H9 (cell line): Measurements from ENCODE around the gene LRRC23. TPM values are rescaled to one million over a fixed set of nuclear protein-coding genes. Genes with fewer than 3 reads are reported as not detected.

Experiments used
- DNase-seq: peaks from one replicate; pipeline ENCODE4 v3.0.0-alpha.2; 2017
- H2AFZ ChIP-seq: one replicate; pipeline ENCODE4 v1.6.1; 2013; ENCODE audit warnings: mild to moderate bottlenecking, low read length, control low read depth, moderate library complexity
- H2AK5ac ChIP-seq: 2 replicates; pipeline ENCODE4 v1.6.1; 2013; ENCODE audit warnings: low read length, control low read depth, mixed read lengths; ENCODE audit not compliant: insufficient read length
- H2BK120ac ChIP-seq: one replicate; pipeline ENCODE4 v1.6.1; 2013; ENCODE audit warnings: low read depth, mild to moderate bottlenecking, low read length, control low read depth, inconsistent platforms; ENCODE audit not compliant: poor library complexity, severe bottlenecking
- H2BK12ac ChIP-seq: 2 replicates; pipeline ENCODE4 v1.6.1; 2013; ENCODE audit warnings: low read length, control low read depth, mixed read lengths, low read depth; ENCODE audit not compliant: insufficient read length
- H2BK15ac ChIP-seq: 2 replicates; pipeline ENCODE4 v1.6.1; 2013; ENCODE audit warnings: low read depth, low read length, control low read depth
- H2BK20ac ChIP-seq: one replicate; pipeline ENCODE4 v1.6.1; 2013; ENCODE audit warnings: low read depth, mild to moderate bottlenecking, low read length, control low read depth, inconsistent platforms; ENCODE audit not compliant: poor library complexity, severe bottlenecking
- H2BK5ac ChIP-seq: 2 replicates; pipeline ENCODE4 v1.6.1; 2013; ENCODE audit warnings: low read length, control low read depth, mixed read lengths; ENCODE audit not compliant: insufficient read length
- H3K14ac ChIP-seq: 2 replicates; pipeline ENCODE4 v1.6.1; 2013; ENCODE audit warnings: low read length, control low read depth; ENCODE audit not compliant: insufficient read depth
- H3K18ac ChIP-seq: 2 replicates; pipeline ENCODE4 v1.6.1; 2013; ENCODE audit warnings: low read depth, mild to moderate bottlenecking, mixed read lengths, low read length, control low read depth; ENCODE audit not compliant: insufficient read length
- H3K23ac ChIP-seq: 2 replicates; pipeline ENCODE4 v1.6.1; 2013; ENCODE audit warnings: low read length, control low read depth, mixed read lengths, low read depth; ENCODE audit not compliant: insufficient read length
- H3K23me2 ChIP-seq: 2 replicates; pipeline ENCODE4 v1.6.1; 2013; ENCODE audit warnings: low read depth, mild to moderate bottlenecking, mixed read lengths, low read length, control low read depth; ENCODE audit not compliant: insufficient read length, poor library complexity, severe bottlenecking
- H3K27ac ChIP-seq: 2 replicates; pipeline ENCODE4 v1.5.1; 2013; ENCODE audit warnings: low read length, control low read depth, mixed read lengths, low read depth; ENCODE audit not compliant: insufficient read length
- H3K27me3 ChIP-seq: 2 replicates; pipeline ENCODE4 v1.6.1; 2013; ENCODE audit warnings: low read length, control low read depth, inconsistent platforms; ENCODE audit not compliant: insufficient read depth
- H3K4ac ChIP-seq: 2 replicates; pipeline ENCODE4 v1.6.1; 2013; ENCODE audit warnings: low read depth, mild to moderate bottlenecking, control low read depth, inconsistent platforms, low read length, moderate library complexity
- H3K4me1 ChIP-seq: 2 replicates; pipeline ENCODE4 v1.6.1; 2013; ENCODE audit warnings: low read length, control low read depth, inconsistent platforms; ENCODE audit not compliant: insufficient read depth
- H3K4me2 ChIP-seq: 2 replicates; pipeline ENCODE4 v1.6.1; 2013; ENCODE audit warnings: low read length, control low read depth, mixed read lengths; ENCODE audit not compliant: insufficient read length, insufficient read depth
- H3K56ac ChIP-seq: 2 replicates; pipeline ENCODE4 v1.6.1; 2013; ENCODE audit warnings: low read depth, mild to moderate bottlenecking, mixed read lengths, low read length, control low read depth; ENCODE audit not compliant: insufficient read length
- H3K79me1 ChIP-seq: 2 replicates; pipeline ENCODE4 v1.6.1; 2013; ENCODE audit warnings: low read depth, mild to moderate bottlenecking, moderate library complexity, low read length, control low read depth, inconsistent platforms; ENCODE audit not compliant: insufficient read depth, poor library complexity, severe bottlenecking
- H3K79me2 ChIP-seq: 2 replicates; pipeline ENCODE4 v1.6.1; 2013; ENCODE audit warnings: low read length, control low read depth, inconsistent platforms; ENCODE audit not compliant: insufficient read depth
- H3K9ac ChIP-seq: 2 replicates; pipeline ENCODE4 v1.6.1; 2013; ENCODE audit warnings: low read length, control low read depth, mixed read lengths; ENCODE audit not compliant: insufficient read length; ENCODE audit errors: extremely low read depth
- H3K9me3 ChIP-seq: one replicate; pipeline ENCODE4 v1.6.1; 2013; ENCODE audit warnings: low read depth, low read length, inconsistent platforms; ENCODE audit not compliant: control insufficient read depth
- H3T11ph ChIP-seq: one replicate; pipeline ENCODE4 v1.6.1; 2013; ENCODE audit warnings: mild to moderate bottlenecking, low read length, control low read depth, inconsistent platforms
- H4K20me1 ChIP-seq: one replicate; pipeline ENCODE4 v1.6.1; 2013; ENCODE audit not compliant: control insufficient read depth, insufficient read length, insufficient read depth
- H4K5ac ChIP-seq: 2 replicates; pipeline ENCODE4 v1.6.1; 2013; ENCODE audit warnings: low read depth, mild to moderate bottlenecking, mixed read lengths, low read length, control low read depth; ENCODE audit not compliant: insufficient read length
- H4K8ac ChIP-seq: replicated peaks from 2 replicates; pipeline ENCODE4 v1.6.1; 2013; ENCODE audit warnings: low read length, control low read depth, mixed read lengths, low read depth; ENCODE audit not compliant: insufficient read length
- H4K91ac ChIP-seq: 2 replicates; pipeline ENCODE4 v1.6.1; 2013; ENCODE audit warnings: low read depth, mild to moderate bottlenecking, moderate library complexity, mixed read lengths, low read length, control low read depth; ENCODE audit not compliant: insufficient read length
- H3K27ac Mint-ChIP-seq, 3 experiments: 2 replicates in 2 of 3; 3 replicates in 1 of 3; pipeline ENCODE4 v1.8.0; 2020 to 2021; ENCODE audit warnings: mixed read lengths in 3 of 3, mild to moderate bottlenecking in 1 of 3, moderate library complexity in 1 of 3
- H3K27me3 Mint-ChIP-seq: 2 replicates; pipeline ENCODE4 v1.8.0; 2021; ENCODE audit warnings: low read depth, mild to moderate bottlenecking, moderate library complexity, mixed read lengths
- H3K36me3 Mint-ChIP-seq, 3 experiments: 2 replicates in 2 of 3; 3 replicates in 1 of 3; pipeline ENCODE4 v1.8.0; 2020 to 2021; ENCODE audit warnings: low read depth in 3 of 3, mixed read lengths in 3 of 3; ENCODE audit not compliant: insufficient read depth in 1 of 3
- H3K4me1 Mint-ChIP-seq, 2 experiments: 2 replicates each; pipeline ENCODE4 v1.8.0; 2020; ENCODE audit warnings: mixed read lengths in 2 of 2
- H3K4me3 Mint-ChIP-seq, 2 experiments: 2 replicates in 1 of 2; 3 replicates in 1 of 2; pipeline ENCODE4 v1.8.0; 2020 to 2021; ENCODE audit warnings: mild to moderate bottlenecking in 2 of 2, mixed read lengths in 2 of 2, moderate library complexity in 1 of 2
- H3K9me3 Mint-ChIP-seq, 2 experiments: 2 replicates in 1 of 2; 3 replicates in 1 of 2; pipeline ENCODE4 v1.8.0; 2020; ENCODE audit warnings: mild to moderate bottlenecking in 2 of 2, mixed read lengths in 2 of 2, moderate library complexity in 1 of 2
- WGBS: extraction: QIAGEN DNeasy Blood & Tissue Kit; methylation state at CpG from one replicate; pipeline ENCODE4 v1.1.7; 2013; ENCODE audit warnings: missing lambda C conversion rate, low lambda C conversion rate, mixed read lengths; ENCODE audit not compliant: insufficient read length; ENCODE audit errors: extremely low coverage; 5-methylcytosine and 5-hydroxymethylcytosine counted together
- total RNA-seq: library from RNA; stranded (reverse); gene quantifications from 2 replicates; pipeline ENCODE4 v1.2.1, GENCODE V29; 2021
- TF ChIP-seq, protein P1 (sequence below): fragments of 200-600 bp; sonication (generic); conservative IDR thresholded peaks from 3 replicates; pipeline ENCODE4 v1.8.0; 2021; ENCODE audit warnings: antibody characterized with exemption, mild to moderate bottlenecking

Gene LRRC23
- total RNA-seq, 1 experiment from 2014 or later: 2.1 TPM

DNA sequence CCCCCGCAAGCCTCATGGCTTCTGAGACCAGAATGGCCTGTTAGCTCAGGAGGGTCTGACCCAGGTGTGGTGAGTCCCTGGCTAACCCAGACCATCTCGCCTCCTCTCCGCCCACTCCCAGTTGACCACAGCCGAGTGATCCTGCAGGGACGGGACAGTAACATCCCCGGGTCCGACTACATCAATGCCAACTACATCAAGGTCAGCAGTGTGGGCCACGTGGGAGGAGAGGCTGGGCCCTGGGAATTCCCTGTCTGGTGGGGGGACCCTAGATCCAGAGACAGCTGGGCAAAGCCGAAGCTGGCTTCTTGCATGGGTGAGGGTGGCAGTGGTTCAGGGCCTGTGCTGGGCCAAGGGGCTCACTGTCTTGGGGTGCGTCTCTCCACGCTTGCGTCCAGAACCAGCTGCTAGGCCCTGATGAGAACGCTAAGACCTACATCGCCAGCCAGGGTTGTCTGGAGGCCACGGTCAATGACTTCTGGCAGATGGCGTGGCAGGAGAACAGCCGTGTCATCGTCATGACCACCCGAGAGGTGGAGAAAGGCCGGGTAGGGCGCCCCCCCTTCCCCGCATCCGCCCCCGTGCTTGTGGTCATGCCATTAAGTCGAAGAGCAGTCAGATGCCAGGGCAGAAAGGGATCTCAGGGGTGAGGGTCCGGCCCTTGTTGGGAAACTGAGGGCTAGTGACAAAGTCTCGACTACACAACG, 51.6 kb downstream of the LRRC23 start:
- H3K27ac Mint-ChIP-seq: no peak overlapping the region
- Histone ChIP-seq H3K9me3 (no peaks in the 10 kb centered on the region), H3K4ac (no peak overlapping the region), H4K8ac (no peak overlapping the region), H3K27me3 (no peaks in the 10 kb centered on the region), H3T11ph (no peak overlapping the region), H2BK20ac (no peak overlapping the region), H4K5ac (no peak overlapping the region), H3K23me2 (peaks cover under 1% of the 10 kb centered on the region), H2BK5ac (no peak overlapping the region), H4K20me1 (no peaks in the 10 kb centered on the region), H3K14ac (no peak overlapping the region), H2BK12ac (no peak overlapping the region), H3K18ac (no peak overlapping the region), H3K23ac (no peak overlapping the region), H2BK15ac (no peak overlapping the region), H3K79me1 (no peaks in the 10 kb centered on the region), H3K4me1 (peaks cover 2% of the 10 kb centered on the region; the same call in 1 of the 2 replicates), H4K91ac (no peak overlapping the region), H2AK5ac (no peak overlapping the region), H2AFZ (no peak overlapping the region), H3K56ac (no peak overlapping the region), H2BK120ac (no peak overlapping the region), H3K27ac (no peak overlapping the region), H3K9ac (no peak overlapping the region), H3K4me2 (no peak overlapping the region), H3K79me2 (no peaks in the 10 kb centered on the region)
- no peak overlapping the region for H3K4me3 Mint-ChIP-seq
- TF ChIP-seq, protein P1, sequence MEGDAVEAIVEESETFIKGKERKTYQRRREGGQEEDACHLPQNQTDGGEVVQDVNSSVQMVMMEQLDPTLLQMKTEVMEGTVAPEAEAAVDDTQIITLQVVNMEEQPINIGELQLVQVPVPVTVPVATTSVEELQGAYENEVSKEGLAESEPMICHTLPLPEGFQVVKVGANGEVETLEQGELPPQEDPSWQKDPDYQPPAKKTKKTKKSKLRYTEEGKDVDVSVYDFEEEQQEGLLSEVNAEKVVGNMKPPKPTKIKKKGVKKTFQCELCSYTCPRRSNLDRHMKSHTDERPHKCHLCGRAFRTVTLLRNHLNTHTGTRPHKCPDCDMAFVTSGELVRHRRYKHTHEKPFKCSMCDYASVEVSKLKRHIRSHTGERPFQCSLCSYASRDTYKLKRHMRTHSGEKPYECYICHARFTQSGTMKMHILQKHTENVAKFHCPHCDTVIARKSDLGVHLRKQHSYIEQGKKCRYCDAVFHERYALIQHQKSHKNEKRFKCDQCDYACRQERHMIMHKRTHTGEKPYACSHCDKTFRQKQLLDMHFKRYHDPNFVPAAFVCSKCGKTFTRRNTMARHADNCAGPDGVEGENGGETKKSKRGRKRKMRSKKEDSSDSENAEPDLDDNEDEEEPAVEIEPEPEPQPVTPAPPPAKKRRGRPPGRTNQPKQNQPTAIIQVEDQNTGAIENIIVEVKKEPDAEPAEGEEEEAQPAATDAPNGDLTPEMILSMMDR: no peak
- DNase-seq: no peak
- peaks cover 0 to 6% (median 0%) of the 10 kb centered on the region in 3 experiments; a peak in 4 of 7 replicates for H3K36me3 Mint-ChIP-seq
- H3K27me3 Mint-ChIP-seq: no peaks in the 10 kb centered on the region; the same call in 1 of the 2 replicates
- H3K9me3 Mint-ChIP-seq: no peaks in the 10 kb centered on the region
- WGBS: no CpG with 5 or more reads among the region's 28 CpGs
- peaks cover 23 to 37% of the 10 kb centered on the region in 2 experiments for H3K4me1 Mint-ChIP-seq
